A673 (cell line): ENCODE results near the gene VSIG10L. TPM values are rescaled to one million over a fixed set of nuclear protein-coding genes. Genes with fewer than 3 reads are reported as not detected.
A peak's percentile ranks its signal among the peaks of the same experiment; 100 is the strongest.

Source experiments
- BruUV-seq: library from RNA; stranded (reverse); fragments of 400-500 nt; replicated peaks from 2 replicates; lab custom pipeline; 2021; lab: Mats Ljungman, UMichigan
- CTCF ChIA-PET: fragments of 300-600 bp; sonication (Branson Sonifier 250); formaldehyde crosslinking; loops from one replicate; lab custom pipeline; 2022; ENCODE audit warnings: antibody characterized with exemption; lab: Charles Lee
- POLR2A ChIA-PET: fragments of 300-600 bp; sonication (Branson Sonifier 250); formaldehyde crosslinking; loops from one replicate; lab custom pipeline; 2022; ENCODE audit warnings: antibody characterized with exemption; ENCODE audit not compliant: low non-redundant PET; lab: Charles Lee
- DNase-seq: peaks from one replicate; pipeline ENCODE4 v3.0.0-alpha.2; 2015; ENCODE audit warnings: low spot score
- H3K27ac ChIP-seq: fragments of 200-600 bp; sonication (generic); 2 replicates; pipeline ENCODE4 v1.5.1; 2016; ENCODE audit warnings: mixed run types, low read depth, mild to moderate bottlenecking, mixed read lengths, antibody characterized with exemption, low read length; ENCODE audit not compliant: poor library complexity, severe bottlenecking
- H3K27me3 ChIP-seq: fragments of 200-600 bp; sonication (generic); replicated peaks from 2 replicates; pipeline ENCODE4 v1.6.1; 2017; ENCODE audit warnings: mixed run types, low read depth, mild to moderate bottlenecking, mixed read lengths, antibody characterized with exemption, low read length; ENCODE audit not compliant: insufficient read depth, poor library complexity
- H3K36me3 ChIP-seq: fragments of 200-600 bp; sonication (generic); 2 replicates; pipeline ENCODE4 v1.6.1; 2016; ENCODE audit warnings: mixed run types, mild to moderate bottlenecking, mixed read lengths, antibody characterized with exemption, low read length; ENCODE audit not compliant: insufficient read depth, poor library complexity, severe bottlenecking
- H3K4me1 ChIP-seq: fragments of 200-600 bp; sonication (generic); 2 replicates; pipeline ENCODE4 v1.6.1; 2017; ENCODE audit warnings: mixed run types, mild to moderate bottlenecking, mixed read lengths, antibody characterized with exemption, low read length; ENCODE audit not compliant: insufficient read depth, poor library complexity, severe bottlenecking
- H3K4me3 ChIP-seq: fragments of 200-600 bp; sonication (generic); 2 replicates; pipeline ENCODE4 v1.5.1; 2016; ENCODE audit warnings: low read depth, mixed run types, mild to moderate bottlenecking, mixed read lengths, low read length; ENCODE audit not compliant: poor library complexity, severe bottlenecking
- H3K9me3 ChIP-seq: fragments of 200-600 bp; sonication (generic); 2 replicates; pipeline ENCODE4 v1.6.1; 2016; ENCODE audit warnings: mixed run types, low read depth, mild to moderate bottlenecking, mixed read lengths, antibody characterized with exemption, low read length; ENCODE audit not compliant: poor library complexity, severe bottlenecking
- CTCF ChIP-seq: fragments of 300-800, 200-600 bp; sonication (generic); conservative IDR thresholded peaks from 2 replicates; pipeline ENCODE4 v1.5.1; 2017; ENCODE audit warnings: low read depth, mild to moderate bottlenecking, antibody characterized with exemption, low read length, moderate library complexity, mixed read lengths
- EZH2 ChIP-seq: fragments of 200-600 bp; sonication (generic); IDR thresholded peaks from 2 replicates; pipeline ENCODE4 v1.6.1; 2017; ENCODE audit warnings: borderline replicate concordance, low read depth, mild to moderate bottlenecking, mixed read lengths, antibody characterized with exemption, low read length; ENCODE audit not compliant: poor library complexity, severe bottlenecking
- intact Hi-C: fragments of 100-400 bp; cut with micrococcal nuclease; formaldehyde crosslinking; loops from one replicate; pipeline ENCODE4 v1.10.0; 2022; ENCODE audit not compliant: unreplicated experiment
- total RNA-seq: library from RNA; stranded (reverse); gene quantifications from 2 replicates; pipeline ENCODE4 v1.2.3, GENCODE V29; 2021

The VSIG10L gene
- total RNA-seq, 1 experiment from 2014 or later = 0.69 TPM

- CTCF ChIA-PET = no interaction called here
- DNase-seq = peak; percentile 37
Measured at GRCh38 chr19:51354742-51355148, 12.8 kb upstream of the VSIG10L start.

GRCh38 chr19:51354103-51354741, 12.3 kb upstream of the VSIG10L start:
- Histone ChIP-seq H3K4me3 (no peak overlapping the region), H3K36me3 (peaks cover 4% of the 10 kb centered on the region), H3K27me3 (no peaks in the 10 kb centered on the region), H3K27ac (no peak overlapping the region), H3K4me1 (no peaks in the 10 kb centered on the region), H3K9me3 (no peaks in the 10 kb centered on the region)
- no peak for TF ChIP-seq CTCF
- TF ChIP-seq EZH2 = no peak
- POLR2A ChIA-PET = no interaction called here
- BruUV-seq = no TSS peak
- intact Hi-C loops = no loop called here
- CTCF ChIA-PET = no interaction called here
- no peak for DNase-seq

More at GRCh38 chr19:51354742-51355148, 12.8 kb upstream of the VSIG10L start:
- Histone ChIP-seq H3K27me3 (no peaks in the 10 kb centered on the region), H3K4me3 (no peak overlapping the region), H3K4me1 (no peaks in the 10 kb centered on the region), H3K36me3 (peaks cover 4% of the 10 kb centered on the region), H3K27ac (no peak overlapping the region), H3K9me3 (no peaks in the 10 kb centered on the region)
- no peak for TF ChIP-seq EZH2
- no peak for TF ChIP-seq CTCF
- intact Hi-C loops = no loop called here
- POLR2A ChIA-PET = no interaction called here
- BruUV-seq = no TSS peak

GRCh38 chr19:51352783-51353360, 10.9 kb upstream of the VSIG10L start:
- no peak overlapping the region for H3K27ac ChIP-seq
- POLR2A ChIA-PET = no interaction called here

More at GRCh38 chr19:51352783-51353360, 10.9 kb upstream of the VSIG10L start:
- no peak for DNase-seq
- H3K4me3 ChIP-seq = no peak overlapping the region
- CTCF ChIA-PET = no interaction called here
- BruUV-seq = no TSS peak
- intact Hi-C loops = no loop called here
- H3K36me3 ChIP-seq = peaks cover 4% of the 10 kb centered on the region
- no peaks in the 10 kb centered on the region for H3K9me3 ChIP-seq
- H3K27me3 ChIP-seq = no peaks in the 10 kb centered on the region
- TF ChIP-seq EZH2 (no peak), CTCF (no peak)
- H3K4me1 ChIP-seq = no peaks in the 10 kb centered on the region
